Effector CD4-positive, alpha-beta T cell (primary cell): Measurements from ENCODE around the gene PROP1.
"Not testable (repeated sequence)": the region's sequence is repeated elsewhere in the genome, so short reads cannot be mapped to it uniquely, and the experiment has no call there.

ENCODE experiments used
- DNase-seq: peaks from one replicate; pipeline ENCODE4 v3.0.0-alpha.2; 2020

The PROP1 gene

DNA sequence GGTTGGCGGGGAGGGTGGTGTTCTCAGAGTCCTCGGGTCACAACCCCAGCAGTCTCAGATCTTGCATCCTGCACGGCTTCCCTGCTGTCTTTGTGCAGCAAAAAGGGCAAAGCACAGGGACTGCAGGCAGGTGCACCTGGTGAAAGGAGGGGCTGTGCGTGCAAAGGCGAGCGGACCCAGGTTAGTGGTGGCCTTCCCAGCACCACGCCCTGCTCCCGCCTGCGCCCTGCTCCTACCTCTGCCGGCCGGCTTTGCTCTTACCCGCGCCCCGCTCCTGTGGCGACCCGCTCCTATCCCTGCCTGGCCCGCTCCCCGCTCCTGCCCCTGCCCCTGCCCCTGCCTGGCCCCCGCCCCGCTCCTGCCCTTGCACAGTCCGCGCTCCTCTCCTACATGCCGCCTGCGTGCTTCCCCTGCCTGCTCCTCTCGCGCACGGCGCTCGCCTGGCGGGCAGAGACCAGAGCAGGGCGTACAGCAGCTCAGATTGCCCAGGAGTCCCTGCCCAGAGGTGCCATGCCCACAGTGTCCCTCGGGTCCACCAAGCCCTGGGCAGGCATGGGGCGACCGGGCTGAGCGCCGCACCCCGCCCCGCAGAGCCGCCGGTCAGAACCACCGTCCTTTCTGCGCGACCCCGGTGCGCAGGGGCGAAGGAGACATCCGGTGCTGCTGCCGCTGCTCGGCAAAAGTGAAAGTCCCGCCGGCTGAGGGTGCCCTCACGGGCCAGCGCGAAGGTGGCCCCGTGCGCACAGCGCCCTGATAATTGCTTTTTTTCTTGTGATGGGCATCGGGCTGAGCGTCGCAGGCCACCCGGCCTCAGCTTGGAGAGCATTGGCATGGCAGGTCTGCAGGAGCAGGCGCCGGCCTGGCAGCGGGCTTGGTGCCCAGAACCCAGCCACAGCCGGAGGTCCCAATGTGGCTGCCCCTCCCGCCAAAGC is 52.0 kb downstream of the PROP1 start:
- DNase-seq: peak; percentile 19

GRCh38 chr5:177942896-177943295 is 53.1 kb downstream of the PROP1 start:
- not testable (repeated sequence) for DNase-seq
